Transverse colon (tissue), 3 donors: Measurements from ENCODE around the gene NTF3.

Source experiments
- POLR2A ChIP-seq: fragments of 450-650 bp; IDR thresholded peaks from one replicate; pipeline ENCODE4 v1.6.1; 2016; ENCODE audit warnings: antibody characterized with exemption, mild to moderate bottlenecking, moderate library complexity
- TF ChIP-seq, protein P1 (sequence below), 5 experiments: fragments of 200-600 bp in 3 of 5; fragments of 450-650 bp in 2 of 5; sonication (generic) in 3 of 5; IDR thresholded peaks; 1 replicate in 2 of 5; 2 replicates in 3 of 5; pipeline ENCODE4 v1.5.1; 2016 to 2017; ENCODE audit warnings: antibody characterized with exemption in 5 of 5, inconsistent platforms in 3 of 5, mild to moderate bottlenecking in 2 of 5, moderate library complexity in 1 of 5

DNA sequence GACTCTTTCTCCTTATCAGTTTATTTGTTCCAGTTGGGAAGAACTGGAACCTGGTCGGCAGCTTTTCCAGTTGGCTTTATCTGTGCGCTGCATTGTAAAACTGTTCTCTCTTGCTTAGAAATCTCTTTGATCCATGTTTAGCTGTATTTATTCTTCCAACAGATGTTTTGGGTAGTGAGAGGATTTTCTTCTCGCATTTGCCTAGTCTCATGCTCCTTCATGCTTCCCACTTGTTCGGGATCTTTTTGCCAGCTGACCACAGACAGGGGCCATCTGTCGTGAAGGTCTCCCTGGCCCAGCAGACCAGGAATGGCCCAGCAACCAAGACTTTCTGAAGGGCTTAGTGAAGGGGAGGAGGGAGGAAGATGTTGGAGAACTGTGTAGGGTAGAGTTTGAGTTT is 21.6 kb downstream of the NTF3 start:
- TF ChIP-seq, protein P1, sequence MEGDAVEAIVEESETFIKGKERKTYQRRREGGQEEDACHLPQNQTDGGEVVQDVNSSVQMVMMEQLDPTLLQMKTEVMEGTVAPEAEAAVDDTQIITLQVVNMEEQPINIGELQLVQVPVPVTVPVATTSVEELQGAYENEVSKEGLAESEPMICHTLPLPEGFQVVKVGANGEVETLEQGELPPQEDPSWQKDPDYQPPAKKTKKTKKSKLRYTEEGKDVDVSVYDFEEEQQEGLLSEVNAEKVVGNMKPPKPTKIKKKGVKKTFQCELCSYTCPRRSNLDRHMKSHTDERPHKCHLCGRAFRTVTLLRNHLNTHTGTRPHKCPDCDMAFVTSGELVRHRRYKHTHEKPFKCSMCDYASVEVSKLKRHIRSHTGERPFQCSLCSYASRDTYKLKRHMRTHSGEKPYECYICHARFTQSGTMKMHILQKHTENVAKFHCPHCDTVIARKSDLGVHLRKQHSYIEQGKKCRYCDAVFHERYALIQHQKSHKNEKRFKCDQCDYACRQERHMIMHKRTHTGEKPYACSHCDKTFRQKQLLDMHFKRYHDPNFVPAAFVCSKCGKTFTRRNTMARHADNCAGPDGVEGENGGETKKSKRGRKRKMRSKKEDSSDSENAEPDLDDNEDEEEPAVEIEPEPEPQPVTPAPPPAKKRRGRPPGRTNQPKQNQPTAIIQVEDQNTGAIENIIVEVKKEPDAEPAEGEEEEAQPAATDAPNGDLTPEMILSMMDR (IDR thresholded peaks at IDR 0.05) = no peak
- no peak for TF ChIP-seq POLR2A
